ENCODE results near the gene PBLD.

Gene PBLD

GRCh38 chr10:68235111-68235510 lies 97.6 kb downstream of the PBLD start:
- no peak for DNase-seq (ENCODE audit: low read depth in 2 of 2)

DNA sequence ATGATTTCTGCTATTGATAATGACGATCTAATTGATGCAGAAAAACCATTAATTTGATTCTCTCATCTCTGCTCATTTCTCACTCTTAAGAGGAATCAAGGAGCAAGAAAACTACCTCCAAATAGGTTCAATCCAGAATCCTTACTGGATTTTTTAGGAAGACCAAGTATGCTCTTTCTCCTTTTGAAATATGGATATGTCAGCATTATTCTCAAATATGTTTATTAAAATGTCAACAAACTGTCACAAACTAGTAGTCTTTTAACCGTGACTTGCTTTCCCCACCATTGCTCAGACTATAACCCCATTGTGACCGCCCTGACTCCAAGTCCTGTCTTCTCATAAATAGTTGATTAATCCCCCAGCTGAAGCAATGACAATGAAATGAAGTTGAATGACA lies 99.7 kb downstream of the PBLD start:
- DNase-seq (ENCODE audit: low read depth in 2 of 2) = no peak
